GM11168 (cell line): ENCODE measurements around the gene SASH1.
"Not testable (repeated sequence)": the region's sequence is repeated elsewhere in the genome, so short reads cannot be mapped to it uniquely, and the experiment has no call there.

ENCODE experiments used
- in situ Hi-C: fragments of 300-500 bp; cut with MboI; formaldehyde crosslinking; loops from one replicate; pipeline ENCODE4 v1.12.0; 2022; ENCODE audit warnings: low sequenced_read_pairs; ENCODE audit not compliant: unreplicated experiment

Gene SASH1

GRCh38 chr6:148325316-148326068 is 17.1 kb upstream of the SASH1 start:
- in situ Hi-C loops, result no loop called here

- in situ Hi-C loops, result no loop called here
These were observed 13.6 kb upstream of the SASH1 start for GRCh38 chr6:148328876-148329555.

DNA sequence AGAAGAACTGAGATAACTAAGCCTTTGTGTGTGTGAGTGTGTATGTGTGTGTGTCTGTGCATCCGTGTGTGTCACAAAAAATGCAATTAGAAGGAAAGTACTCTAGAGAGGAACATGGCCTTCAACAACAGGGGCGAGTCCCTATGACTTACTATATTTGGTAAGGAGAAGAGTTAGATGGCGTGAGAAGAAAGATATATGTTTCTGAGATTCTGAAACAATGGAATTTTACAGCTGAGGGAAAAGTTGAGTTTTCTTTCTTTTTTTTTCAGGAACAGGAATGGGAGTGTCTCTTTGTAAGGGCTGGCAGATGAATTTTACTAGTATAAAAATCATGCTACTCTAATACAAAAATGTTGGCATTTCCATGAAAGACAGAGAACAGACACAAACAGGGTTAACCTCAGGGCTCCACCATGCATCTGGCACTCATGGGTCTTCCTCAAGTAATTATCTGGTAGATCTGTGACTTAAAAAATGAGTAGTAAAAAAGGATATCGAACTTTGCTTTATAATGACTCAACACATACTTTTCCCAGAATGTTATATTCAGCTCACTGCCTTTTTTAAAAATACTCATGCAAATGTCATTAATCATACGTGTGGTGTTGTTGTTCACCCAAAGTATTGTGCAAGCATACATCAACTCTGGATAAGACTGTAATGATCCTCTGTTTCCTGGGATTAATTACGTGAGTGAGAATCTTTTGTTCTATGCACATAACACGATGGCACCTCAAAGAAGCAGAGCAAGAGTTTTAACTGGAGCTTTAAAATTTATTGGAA is 12.8 kb upstream of the SASH1 start:
- in situ Hi-C loops, result no loop called here

DNA sequence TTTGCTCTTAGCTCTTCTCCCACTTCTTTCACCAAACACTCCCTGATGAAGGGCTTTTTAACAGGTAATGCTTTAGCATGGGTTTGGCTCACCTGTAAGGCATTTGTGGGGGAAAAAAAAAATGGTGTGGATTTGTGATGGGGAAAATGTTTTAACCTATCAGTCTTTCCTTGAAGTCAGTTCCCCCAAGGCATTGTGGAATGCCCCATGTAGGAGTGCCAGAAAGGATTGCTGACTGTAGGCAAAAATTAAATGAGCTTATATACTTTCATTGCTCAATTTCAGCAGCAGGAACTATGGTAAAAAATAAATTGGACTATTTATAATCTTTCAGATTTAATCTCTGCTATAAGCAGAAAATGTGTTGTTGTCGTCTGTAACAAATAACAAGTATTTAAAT is 10.6 kb upstream of the SASH1 start:
- in situ Hi-C loops, result no loop called here

- in situ Hi-C loops, result no loop called here
These were observed 5.7 kb upstream of the SASH1 start for GRCh38 chr6:148336901-148337300.

GRCh38 chr6:148339766-148340165 is 2.9 kb upstream of the SASH1 start:
- in situ Hi-C loops, result no loop called here

DNA sequence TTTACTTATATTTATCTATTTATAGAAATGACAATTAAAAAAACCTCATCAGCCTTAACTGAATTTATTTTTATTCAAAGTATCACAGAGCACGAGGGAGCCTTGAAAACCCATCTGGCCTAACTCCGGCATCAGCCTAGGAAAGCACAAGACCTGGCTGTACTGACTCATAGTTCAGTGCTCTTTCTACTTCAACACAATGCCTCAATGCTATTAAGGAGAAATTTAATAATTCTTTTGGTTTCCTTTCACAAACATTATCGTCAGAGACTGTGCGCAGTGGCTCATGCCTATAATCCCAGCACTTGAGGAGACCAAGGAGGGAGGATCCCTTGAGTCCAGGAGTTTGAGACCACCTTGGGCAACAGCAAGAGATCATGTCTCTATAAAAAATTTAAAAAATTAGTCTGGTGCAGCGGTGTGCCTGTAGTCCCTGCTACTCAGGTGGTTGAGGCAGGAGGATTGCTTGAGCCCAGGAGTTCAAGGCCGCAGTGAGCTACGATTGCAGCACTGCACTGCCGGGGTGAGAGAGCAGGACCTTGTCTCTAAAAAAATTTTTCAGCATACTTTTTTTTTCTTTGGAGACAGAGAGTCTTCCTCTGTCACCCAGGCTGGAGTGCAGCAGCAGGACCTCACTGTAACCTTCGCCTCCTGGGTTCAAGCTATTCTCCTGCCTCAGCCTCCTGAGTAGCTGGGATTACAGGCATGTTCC is 1.9 kb upstream of the SASH1 start:
- in situ Hi-C loops, result no loop called here

GRCh38 chr6:148342100-148342349 is 613 bp upstream of the SASH1 start:
- in situ Hi-C loops, result no loop called here

DNA sequence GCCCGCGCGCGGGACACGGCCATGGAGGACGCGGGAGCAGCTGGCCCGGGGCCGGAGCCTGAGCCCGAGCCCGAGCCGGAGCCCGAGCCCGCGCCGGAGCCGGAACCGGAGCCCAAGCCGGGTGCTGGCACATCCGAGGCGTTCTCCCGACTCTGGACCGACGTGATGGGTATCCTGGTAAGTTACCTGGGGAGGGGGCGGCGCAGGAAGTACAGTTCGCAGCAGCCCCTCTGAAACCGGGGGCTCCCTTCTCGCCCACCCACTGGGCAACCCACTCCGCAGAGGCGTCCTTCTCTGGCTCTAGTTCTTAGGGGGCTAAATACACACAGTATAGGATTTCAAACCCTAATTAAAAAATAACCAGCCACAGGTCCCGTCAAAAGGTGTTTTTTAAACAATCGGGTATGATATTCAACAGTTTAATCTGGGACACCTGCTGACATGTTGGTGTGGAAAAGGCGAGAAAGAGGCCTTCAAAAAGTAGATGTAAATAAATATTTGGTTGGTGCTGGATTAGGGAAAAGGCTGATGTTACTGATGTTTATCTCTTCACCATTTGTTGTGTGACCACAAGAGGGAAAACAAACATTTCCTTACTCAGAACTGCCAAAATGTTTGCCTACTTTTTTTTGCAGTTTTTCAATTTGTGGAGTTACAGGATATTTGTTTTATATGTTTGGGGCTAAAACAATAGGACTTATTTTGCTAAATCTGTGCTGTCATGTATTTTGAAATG is 577 bp downstream of the SASH1 start:
- in situ Hi-C loops, result no loop called here

- in situ Hi-C loops, result no loop called here
These were observed 2.5 kb downstream of the SASH1 start for GRCh38 chr6:148345176-148345575.

- in situ Hi-C loops, result no loop called here
These were observed 2.9 kb downstream of the SASH1 start for GRCh38 chr6:148345578-148345977.

GRCh38 chr6:148346681-148347440 is 4.2 kb downstream of the SASH1 start:
- in situ Hi-C loops, result no loop called here

GRCh38 chr6:148347441-148348054 is 4.9 kb downstream of the SASH1 start:
- in situ Hi-C loops, result no loop called here

DNA sequence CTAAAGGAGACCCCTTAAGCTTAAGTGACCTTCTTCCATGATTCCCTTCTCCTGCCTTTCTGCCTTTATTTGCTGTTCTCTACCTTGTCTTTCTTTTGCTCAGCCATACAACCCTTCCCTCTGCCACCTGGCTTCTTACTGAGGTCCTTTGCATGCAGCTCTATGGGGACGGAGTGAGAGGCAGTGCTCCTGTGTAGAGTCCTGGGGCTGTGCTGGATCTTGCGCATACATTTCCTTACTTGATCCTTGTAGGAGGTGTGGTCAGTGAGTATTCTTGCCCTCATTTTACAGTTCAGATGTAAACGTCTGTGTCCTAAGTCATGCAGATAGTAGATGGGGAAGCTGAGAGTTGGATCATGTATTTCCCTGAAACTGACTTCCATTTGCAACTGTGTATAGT is 5.7 kb downstream of the SASH1 start:
- in situ Hi-C loops, result no loop called here

- in situ Hi-C loops, result no loop called here
These were observed 6.1 kb downstream of the SASH1 start for GRCh38 chr6:148348778-148349177.

GRCh38 chr6:148349466-148349865 is 6.8 kb downstream of the SASH1 start:
- in situ Hi-C loops, result no loop called here

DNA sequence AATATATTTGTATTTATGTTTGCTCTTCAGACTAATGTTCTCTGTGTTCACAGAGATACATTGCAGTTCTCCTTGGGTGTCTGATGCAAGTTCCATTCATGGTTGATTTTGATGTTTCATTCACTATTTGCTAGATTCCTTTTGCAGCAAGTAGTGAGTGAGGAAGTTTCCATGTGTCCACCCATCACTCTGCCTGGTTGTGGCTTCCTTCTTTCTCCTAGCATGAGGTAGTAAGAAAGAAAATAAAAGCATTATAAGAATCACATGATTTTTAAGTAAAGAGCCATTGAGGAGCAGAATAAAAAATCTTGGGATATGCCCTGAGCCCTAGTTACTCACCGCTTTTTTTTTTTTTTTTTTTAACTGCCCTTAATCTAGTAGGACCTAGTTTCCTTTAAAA is 8.7 kb downstream of the SASH1 start:
- in situ Hi-C loops, result no loop called here

- in situ Hi-C loops, result not testable (repeated sequence)
These were observed 9.8 kb downstream of the SASH1 start for GRCh38 chr6:148352421-148352820.

- in situ Hi-C loops, result no loop called here
These were observed 15.7 kb downstream of the SASH1 start for GRCh38 chr6:148358196-148358785.
